Endodermal cell (in vitro differentiated cells): Measurements from ENCODE around the gene CACNA1A. TPM values are rescaled to one million over a fixed set of nuclear protein-coding genes. Genes with fewer than 3 reads are reported as not detected.

Experiments
- DNase-seq: peaks from one replicate; pipeline ENCODE4 v3.0.0-alpha.2; 2017
- H3K27ac ChIP-seq: 2 replicates; pipeline ENCODE4 v1.5.1; 2013; ENCODE audit warnings: mild to moderate bottlenecking, low read depth, low read length, moderate library complexity
- H3K27me3 ChIP-seq: 2 replicates; pipeline ENCODE4 v1.6.1; 2013; ENCODE audit warnings: mild to moderate bottlenecking, low read length, moderate library complexity; ENCODE audit not compliant: insufficient read depth, control insufficient read depth, poor library complexity, severe bottlenecking
- H3K36me3 ChIP-seq: 2 replicates; pipeline ENCODE4 v1.7.0; 2013; ENCODE audit warnings: mild to moderate bottlenecking, low read length, moderate library complexity; ENCODE audit not compliant: control insufficient read depth, insufficient read depth
- H3K4me1 ChIP-seq: one replicate; pipeline ENCODE4 v1.7.0; 2013; ENCODE audit warnings: low read length; ENCODE audit not compliant: control insufficient read depth, insufficient read depth
- H3K4me3 ChIP-seq: 2 replicates; pipeline ENCODE4 v1.5.1; 2013; ENCODE audit warnings: mild to moderate bottlenecking, low read length, moderate library complexity
- H3K9ac ChIP-seq: 2 replicates; pipeline ENCODE4 v1.6.1; 2013; ENCODE audit warnings: mild to moderate bottlenecking, low read length, moderate library complexity; ENCODE audit not compliant: poor library complexity, severe bottlenecking; ENCODE audit errors: extremely low read depth
- H3K9me3 ChIP-seq: 2 replicates; pipeline ENCODE4 v1.6.1; 2013; ENCODE audit warnings: mild to moderate bottlenecking, low read length, moderate library complexity; ENCODE audit not compliant: control insufficient read depth
- H3K27ac Mint-ChIP-seq: 2 replicates; pipeline ENCODE4 v1.8.0; 2020; ENCODE audit warnings: mixed read lengths
- H3K27me3 Mint-ChIP-seq: 2 replicates; pipeline ENCODE4 v1.8.0; 2021; ENCODE audit warnings: mild to moderate bottlenecking, mixed read lengths; ENCODE audit not compliant: insufficient read depth
- H3K36me3 Mint-ChIP-seq: 2 replicates; pipeline ENCODE4 v1.8.0; 2020; ENCODE audit warnings: low read depth, mixed read lengths
- H3K4me1 Mint-ChIP-seq: 2 replicates; pipeline ENCODE4 v1.8.0; 2020; ENCODE audit warnings: mixed read lengths
- H3K4me3 Mint-ChIP-seq: 2 replicates; pipeline ENCODE4 v1.8.0; 2020; ENCODE audit warnings: mild to moderate bottlenecking, moderate library complexity, mixed read lengths
- H3K9me3 Mint-ChIP-seq: 2 replicates; pipeline ENCODE4 v1.8.0; 2020; ENCODE audit warnings: mild to moderate bottlenecking, mixed read lengths
- WGBS, 2 experiments: methylation state at CpG; one replicate each; pipeline versions ENCODE4 v1.1.5 to v1.1.7; 2013; ENCODE audit warnings: missing lambda C conversion rate in 2 of 2, mixed read lengths in 1 of 2; ENCODE audit not compliant: insufficient coverage in 1 of 2, insufficient read length in 1 of 2; 5-methylcytosine and 5-hydroxymethylcytosine counted together
- total RNA-seq, 2 donors: library from RNA; stranded (reverse); fragmentation: NEBNext Ultra II Directional in 1 of 2; extraction: Animal tissue kit (Norgen Biotek cat#: 25700) in 1 of 2; gene quantifications; 2 replicates in 1 of 2; 3 replicates in 1 of 2; pipeline ENCODE4 v1.2.1, GENCODE V29; 2021
- TF ChIP-seq, protein P1 (sequence below): fragments of 200-600 bp; sonication (generic); conservative IDR thresholded peaks from 2 replicates; pipeline ENCODE4 v1.5.0; 2021; ENCODE audit warnings: antibody characterized with exemption, mild to moderate bottlenecking

The CACNA1A gene
- total RNA-seq, 2 donors from 2014 or later = 8.0 to 10.6 TPM

DNA sequence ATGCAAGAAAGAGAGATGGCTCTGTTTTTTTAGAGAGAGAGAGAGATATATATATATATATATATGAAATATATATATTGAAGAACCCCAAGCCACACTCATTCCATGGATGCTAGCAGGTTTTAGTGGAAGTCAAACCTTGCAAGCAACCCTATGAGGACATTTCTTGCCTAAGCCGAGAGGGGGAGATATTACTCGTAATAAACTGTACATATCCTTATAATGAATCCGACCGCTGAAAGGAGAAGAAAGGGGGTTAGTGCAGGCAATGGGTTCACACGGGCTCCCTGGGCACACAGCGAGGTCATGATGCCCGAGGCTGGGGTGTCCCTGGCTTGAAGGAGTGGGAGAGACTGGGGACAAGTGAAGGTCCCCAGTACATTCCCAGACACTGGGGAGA lies 277.7 kb downstream of the CACNA1A start:
- Histone ChIP-seq H3K4me3 (no peak overlapping the region), H3K9ac (no peak overlapping the region), H3K9me3 (no peaks in the 10 kb centered on the region), H3K4me1 (no peaks in the 10 kb centered on the region), H3K27ac (no peak overlapping the region), H3K27me3 (no peaks in the 10 kb centered on the region), H3K36me3 (no peaks in the 10 kb centered on the region)
- no peaks in the 10 kb centered on the region for H3K4me1 Mint-ChIP-seq
- H3K27me3 Mint-ChIP-seq = peaks cover 3% of the 10 kb centered on the region
- H3K36me3 Mint-ChIP-seq = no peaks in the 10 kb centered on the region
- no peak overlapping the region for H3K27ac Mint-ChIP-seq
- H3K9me3 Mint-ChIP-seq = no peaks in the 10 kb centered on the region
- TF ChIP-seq, protein P1, sequence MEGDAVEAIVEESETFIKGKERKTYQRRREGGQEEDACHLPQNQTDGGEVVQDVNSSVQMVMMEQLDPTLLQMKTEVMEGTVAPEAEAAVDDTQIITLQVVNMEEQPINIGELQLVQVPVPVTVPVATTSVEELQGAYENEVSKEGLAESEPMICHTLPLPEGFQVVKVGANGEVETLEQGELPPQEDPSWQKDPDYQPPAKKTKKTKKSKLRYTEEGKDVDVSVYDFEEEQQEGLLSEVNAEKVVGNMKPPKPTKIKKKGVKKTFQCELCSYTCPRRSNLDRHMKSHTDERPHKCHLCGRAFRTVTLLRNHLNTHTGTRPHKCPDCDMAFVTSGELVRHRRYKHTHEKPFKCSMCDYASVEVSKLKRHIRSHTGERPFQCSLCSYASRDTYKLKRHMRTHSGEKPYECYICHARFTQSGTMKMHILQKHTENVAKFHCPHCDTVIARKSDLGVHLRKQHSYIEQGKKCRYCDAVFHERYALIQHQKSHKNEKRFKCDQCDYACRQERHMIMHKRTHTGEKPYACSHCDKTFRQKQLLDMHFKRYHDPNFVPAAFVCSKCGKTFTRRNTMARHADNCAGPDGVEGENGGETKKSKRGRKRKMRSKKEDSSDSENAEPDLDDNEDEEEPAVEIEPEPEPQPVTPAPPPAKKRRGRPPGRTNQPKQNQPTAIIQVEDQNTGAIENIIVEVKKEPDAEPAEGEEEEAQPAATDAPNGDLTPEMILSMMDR = no peak
- WGBS, 2 experiments = 95 to 96% methylated on average over 6 to 7 of the region's 7 CpGs
- no peak for DNase-seq
- H3K4me3 Mint-ChIP-seq = no peak overlapping the region

DNA sequence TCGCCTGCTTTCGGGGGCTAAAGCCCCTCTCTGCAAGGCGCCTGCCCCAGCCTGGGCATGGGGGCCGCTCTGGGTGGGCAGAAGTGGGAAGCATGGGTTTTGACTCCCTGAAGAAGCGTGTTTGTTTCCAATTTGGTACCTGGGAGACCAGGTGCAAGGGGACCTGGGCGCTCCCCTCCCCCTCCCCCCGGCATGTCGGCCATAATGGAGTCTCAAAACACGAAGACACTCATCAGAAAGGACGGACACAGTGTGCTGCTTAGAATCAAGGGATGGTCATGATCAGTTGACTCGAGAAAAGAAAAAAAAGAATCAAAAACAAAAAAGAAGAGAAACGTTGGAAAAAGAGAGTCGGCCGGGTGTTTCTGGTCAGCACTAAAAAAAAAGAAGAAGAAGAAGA lies 279.3 kb downstream of the CACNA1A start:
- Mint-ChIP-seq H3K27me3 (peaks cover 3% of the 10 kb centered on the region), H3K36me3 (no peaks in the 10 kb centered on the region), H3K9me3 (no peaks in the 10 kb centered on the region), H3K4me1 (no peaks in the 10 kb centered on the region), H3K27ac (no peak overlapping the region), H3K4me3 (no peak overlapping the region)
- DNase-seq = peak; percentile 43
- no peaks in the 10 kb centered on the region for H3K36me3 ChIP-seq
- 91 to 96% methylated on average over 10 to 14 of the region's 14 CpGs for WGBS, 2 experiments
- no peaks in the 10 kb centered on the region for H3K27me3 ChIP-seq
- H3K4me3 ChIP-seq = no peak overlapping the region
- TF ChIP-seq, protein P1 = no peak
- no peak overlapping the region for H3K9ac ChIP-seq
- H3K27ac ChIP-seq = no peak overlapping the region
- no peaks in the 10 kb centered on the region for H3K9me3 ChIP-seq
- no peaks in the 10 kb centered on the region for H3K4me1 ChIP-seq

DNA sequence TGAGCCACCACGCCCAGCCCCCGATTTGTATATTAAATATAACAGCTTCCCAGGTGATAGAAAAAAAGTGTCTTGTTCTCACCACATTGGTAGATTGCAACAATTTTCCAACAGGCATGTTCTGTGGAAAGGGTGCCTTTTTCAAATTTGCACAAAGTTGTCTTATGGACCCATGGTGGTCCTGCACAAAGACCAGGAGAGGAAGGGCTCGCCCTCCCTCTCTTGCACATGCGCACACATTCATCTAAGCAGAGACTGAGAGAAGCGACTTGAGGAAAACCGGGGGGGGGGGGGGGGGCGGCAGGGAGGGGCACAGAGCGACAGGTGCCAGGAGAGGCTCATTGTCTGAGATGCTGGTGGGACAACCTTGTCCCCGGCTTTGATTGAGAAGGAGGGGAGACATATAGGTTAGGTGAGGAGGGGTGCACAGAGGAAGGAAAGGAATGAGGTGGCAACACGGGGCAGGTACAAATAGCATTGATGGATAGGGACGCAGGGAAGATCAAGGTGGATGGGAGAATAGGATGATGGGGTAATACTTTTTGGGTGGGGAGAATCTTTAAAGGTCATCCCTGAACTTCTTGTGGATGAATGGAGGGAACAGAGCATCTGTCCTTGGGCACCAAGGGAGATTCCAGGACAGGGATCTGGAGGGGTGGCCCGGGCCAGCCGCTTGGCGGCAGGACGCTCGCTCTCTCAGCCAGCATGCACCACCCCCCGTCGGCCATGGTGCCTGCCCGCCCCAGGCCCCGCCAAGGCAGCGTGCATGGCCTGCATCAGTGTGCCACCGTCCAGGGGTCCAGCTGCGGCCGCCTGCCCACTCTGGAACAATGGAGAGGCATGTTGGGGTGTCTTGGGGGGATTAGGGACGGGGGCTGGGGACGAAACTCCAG lies 280.1 kb downstream of the CACNA1A start:
- no peaks in the 10 kb centered on the region for H3K9me3 Mint-ChIP-seq
- H3K27ac Mint-ChIP-seq = no peak overlapping the region

More for the DNA sequence above, 280.1 kb downstream of the CACNA1A start:
- TF ChIP-seq, protein P1 = no peak
- Histone ChIP-seq H3K4me1 (no peaks in the 10 kb centered on the region), H3K27me3 (no peaks in the 10 kb centered on the region), H3K36me3 (no peaks in the 10 kb centered on the region), H3K9me3 (no peaks in the 10 kb centered on the region), H3K27ac (no peak overlapping the region), H3K4me3 (no peak overlapping the region), H3K9ac (no peak overlapping the region)
- Mint-ChIP-seq H3K4me1 (no peaks in the 10 kb centered on the region), H3K4me3 (no peak overlapping the region), H3K36me3 (no peaks in the 10 kb centered on the region), H3K27me3 (peaks cover 3% of the 10 kb centered on the region)
- DNase-seq = peak; percentile 39
- 89 to 92% methylated on average over 8 to 21 of the region's 26 CpGs for WGBS, 2 experiments
